ENCODE measurements around the gene BTNL2.
A peak's percentile ranks its signal among the peaks of the same experiment; 100 is the strongest.
"Not testable (repeated sequence)": the region's sequence is repeated elsewhere in the genome, so short reads cannot be mapped to it uniquely, and the experiment has no call there.

Gene BTNL2

GRCh38 chr6:32406857-32407256, at the start of gene BTNL2:
TSS of gene BTNL2 (minus strand) at chr6:32407181. CDS start at chr6:32407123, 58 bp downstream.
- no peak for ATAC-seq
- no peaks in the 10 kb centered on the region for H3K9me3 Mint-ChIP-seq
- H3K4me3 Mint-ChIP-seq: no peak within 1 kb of the TSS

GRCh38 chr6:32449088-32449736, 42.2 kb upstream of the BTNL2 start:
- Mint-ChIP-seq H3K4me1 (peaks cover 5% of the 10 kb centered on the region), H3K36me3 (no peaks in the 10 kb centered on the region), H3K9me3 (peaks cover 2% of the 10 kb centered on the region), H3K27ac (no peak overlapping the region), H3K4me3 (no peak overlapping the region)
- ATAC-seq (no peak), DNase-seq (ENCODE audit: low spot score in 2 of 2) (no peak)

More at GRCh38 chr6:32406857-32407256, at the start of gene BTNL2:
- Mint-ChIP-seq H3K36me3 (no peaks in the 10 kb centered on the region), H3K4me1 (no peaks in the 10 kb centered on the region), H3K27ac (no peak within 1 kb of the TSS)
- DNase-seq (ENCODE audit: low spot score in 2 of 2): no peak

GRCh38 chr6:32447932-32448331, 41.0 kb upstream of the BTNL2 start:
- DNase-seq (ENCODE audit: low spot score in 2 of 2) (no peak), ATAC-seq (peak; percentile 34)
- peaks cover 9% of the 10 kb centered on the region for H3K36me3 Mint-ChIP-seq
- peaks cover 2% of the 10 kb centered on the region for H3K9me3 Mint-ChIP-seq
- H3K4me3 Mint-ChIP-seq: no peak overlapping the region
- H3K27ac Mint-ChIP-seq: no peak overlapping the region
- peaks cover 5% of the 10 kb centered on the region for H3K4me1 Mint-ChIP-seq

- Mint-ChIP-seq H3K4me1 (peaks cover 5% of the 10 kb centered on the region), H3K9me3 (no peaks in the 10 kb centered on the region), H3K27ac (no peak overlapping the region), H3K36me3 (peaks cover 16% of the 10 kb centered on the region), H3K4me3 (no peak overlapping the region)
- peak; percentile 43 for ATAC-seq
- no peak for DNase-seq (ENCODE audit: low spot score in 2 of 2)
Observed at GRCh38 chr6:32445321-32445854, 38.4 kb upstream of the BTNL2 start.

GRCh38 chr6:32444433-32444832, 37.5 kb upstream of the BTNL2 start:
- Mint-ChIP-seq H3K27ac (no peak overlapping the region), H3K9me3 (no peaks in the 10 kb centered on the region), H3K4me3 (no peak overlapping the region), H3K36me3 (peaks cover 22% of the 10 kb centered on the region), H3K4me1 (peaks cover 13% of the 10 kb centered on the region)
- no peak for ATAC-seq
- DNase-seq (ENCODE audit: low spot score in 2 of 2): no peak

GRCh38 chr6:32442977-32443552, 36.1 kb upstream of the BTNL2 start:
- Mint-ChIP-seq H3K9me3 (no peaks in the 10 kb centered on the region), H3K4me3 (no peak overlapping the region), H3K4me1 (peaks cover 12% of the 10 kb centered on the region), H3K36me3 (peaks cover 22% of the 10 kb centered on the region), H3K27ac (no peak overlapping the region)
- no peak for ATAC-seq
- DNase-seq (ENCODE audit: low spot score in 2 of 2): no peak

GRCh38 chr6:32442243-32442667, 35.3 kb upstream of the BTNL2 start:
- no peak for DNase-seq (ENCODE audit: low spot score in 2 of 2)
- Mint-ChIP-seq H3K4me1 (peaks cover 12% of the 10 kb centered on the region), H3K9me3 (no peaks in the 10 kb centered on the region), H3K4me3 (no peak overlapping the region), H3K36me3 (peaks cover 22% of the 10 kb centered on the region), H3K27ac (no peak overlapping the region)
- ATAC-seq: no peak

GRCh38 chr6:32439602-32440214, 32.7 kb upstream of the BTNL2 start, which contains the start of gene HLA-DRA:
TSS of gene HLA-DRA (plus strand) at chr6:32439887. CDS start at chr6:32439951, 64 bp downstream.
- H3K4me1 Mint-ChIP-seq: peaks cover 12% of the 10 kb centered on the region
- H3K9me3 Mint-ChIP-seq: no peaks in the 10 kb centered on the region
- H3K36me3 Mint-ChIP-seq: peaks cover 22% of the 10 kb centered on the region
- peak within 1 kb of the TSS; percentile 85 for H3K27ac Mint-ChIP-seq
- peak; percentile 92 for ATAC-seq
- H3K4me3 Mint-ChIP-seq: peak within 1 kb of the TSS; percentile 73
- peak; percentile 44 to 73 for DNase-seq (ENCODE audit: low spot score in 2 of 2)

GRCh38 chr6:32439139-32439538, 32.2 kb upstream of the BTNL2 start:
- peak overlapping the region; percentile 85 for H3K27ac Mint-ChIP-seq
- H3K36me3 Mint-ChIP-seq: peaks cover 22% of the 10 kb centered on the region
- H3K4me1 Mint-ChIP-seq: peaks cover 12% of the 10 kb centered on the region
- H3K9me3 Mint-ChIP-seq: no peaks in the 10 kb centered on the region
- no peak for ATAC-seq
- no peak for DNase-seq (ENCODE audit: low spot score in 2 of 2)
- peak overlapping the region; percentile 73 for H3K4me3 Mint-ChIP-seq

GRCh38 chr6:32436995-32437836, 30.2 kb upstream of the BTNL2 start:
- no peak overlapping the region for H3K4me3 Mint-ChIP-seq
- peak; percentile 75 for ATAC-seq
- peak overlapping the region; percentile 38 for H3K27ac Mint-ChIP-seq

GRCh38 chr6:32436186-32436585, 29.2 kb upstream of the BTNL2 start:
- H3K27ac Mint-ChIP-seq: no peak overlapping the region
- H3K4me3 Mint-ChIP-seq: no peak overlapping the region
- H3K9me3 Mint-ChIP-seq: no peaks in the 10 kb centered on the region
- DNase-seq (ENCODE audit: low spot score in 2 of 2) (no peak), ATAC-seq (no peak)
- peaks cover 12% of the 10 kb centered on the region for H3K4me1 Mint-ChIP-seq
- peaks cover 10% of the 10 kb centered on the region for H3K36me3 Mint-ChIP-seq

More at GRCh38 chr6:32436995-32437836, 30.2 kb upstream of the BTNL2 start:
- no peaks in the 10 kb centered on the region for H3K9me3 Mint-ChIP-seq
- peaks cover 13% of the 10 kb centered on the region for H3K36me3 Mint-ChIP-seq
- DNase-seq (ENCODE audit: low spot score in 2 of 2): no peak
- H3K4me1 Mint-ChIP-seq: peaks cover 12% of the 10 kb centered on the region

- H3K36me3 Mint-ChIP-seq; DNase-seq (ENCODE audit: low spot score in 2 of 2); H3K9me3 Mint-ChIP-seq; H3K27ac Mint-ChIP-seq; ATAC-seq; H3K4me1 Mint-ChIP-seq; H3K4me3 Mint-ChIP-seq: not testable (repeated sequence)
Observed at GRCh38 chr6:32433950-32434349, 27.0 kb upstream of the BTNL2 start.

- Mint-ChIP-seq H3K4me1 (no peaks in the 10 kb centered on the region), H3K9me3 (no peaks in the 10 kb centered on the region), H3K36me3 (no peaks in the 10 kb centered on the region), H3K4me3 (no peak overlapping the region), H3K27ac (no peak overlapping the region)
- DNase-seq (ENCODE audit: low spot score in 2 of 2) (no peak), ATAC-seq (peak; percentile 53)
Observed at GRCh38 chr6:32432050-32432450, 25.1 kb upstream of the BTNL2 start.

- H3K4me3 Mint-ChIP-seq: no peak overlapping the region
- DNase-seq (ENCODE audit: low spot score in 2 of 2) (no peak), ATAC-seq (no peak)
- no peaks in the 10 kb centered on the region for H3K9me3 Mint-ChIP-seq
- no peak overlapping the region for H3K27ac Mint-ChIP-seq
- no peaks in the 10 kb centered on the region for H3K4me1 Mint-ChIP-seq
- no peaks in the 10 kb centered on the region for H3K36me3 Mint-ChIP-seq
Observed at GRCh38 chr6:32431142-32431541, 24.2 kb upstream of the BTNL2 start.

GRCh38 chr6:32430179-32430578, 23.2 kb upstream of the BTNL2 start:
- no peaks in the 10 kb centered on the region for H3K36me3 Mint-ChIP-seq
- H3K27ac Mint-ChIP-seq: no peak overlapping the region
- ATAC-seq: no peak
- no peaks in the 10 kb centered on the region for H3K4me1 Mint-ChIP-seq
- no peaks in the 10 kb centered on the region for H3K9me3 Mint-ChIP-seq
- no peak overlapping the region for H3K4me3 Mint-ChIP-seq
- no peak for DNase-seq (ENCODE audit: low spot score in 2 of 2)
